Right lobe of liver (tissue), 4 donors: ENCODE measurements around the gene DCAF10.

Experiments used
- POLR2A ChIP-seq: fragments of 450-650 bp; IDR thresholded peaks from one replicate; pipeline ENCODE4 v1.6.1; 2017; ENCODE audit warnings: antibody characterized with exemption, mild to moderate bottlenecking
- TF ChIP-seq, protein P1 (sequence below), 4 donors: fragments of 200-600 bp in 3 of 4; fragments of 450-650 bp in 1 of 4; IDR thresholded peaks; one replicate each; pipeline versions ENCODE4 v1.5.1 to v1.8.0; 2016 to 2022; ENCODE audit warnings: antibody characterized with exemption in 4 of 4, mild to moderate bottlenecking in 2 of 4
- donor health status: DM: no; HTN: no; CAD: no.
- donor health status: DM: no; HTN: no; CAD: no.
- donor health status: DM: no; HTN: yes; CAD: no.

DNA sequence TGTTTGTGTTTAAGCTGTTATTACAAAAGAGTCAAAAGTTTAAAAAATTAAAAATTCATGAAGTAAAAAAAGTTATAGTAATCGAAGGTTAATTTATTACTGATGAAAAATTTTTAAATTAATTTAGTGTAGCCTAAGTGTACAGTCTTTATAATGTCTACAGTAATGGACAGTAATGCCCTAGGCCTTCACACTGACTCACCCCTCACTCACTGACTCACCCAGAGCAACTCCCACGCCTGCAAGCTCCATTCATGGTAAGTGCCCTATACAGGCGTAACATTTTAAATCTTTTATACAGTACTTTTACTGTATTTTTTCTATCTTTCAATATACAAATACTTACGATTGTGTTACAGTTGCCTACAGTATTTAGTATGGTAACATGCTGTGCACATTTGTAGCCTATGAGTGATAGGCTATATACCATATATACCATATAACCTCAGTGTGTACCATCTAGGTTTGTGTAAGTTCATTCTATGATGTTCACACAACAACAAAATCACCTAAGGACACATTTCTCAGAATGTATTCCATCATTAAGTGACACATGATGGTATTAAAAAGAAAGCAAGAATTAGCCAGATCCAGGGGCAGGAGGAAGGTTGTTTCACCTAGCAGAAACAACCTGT is 40.1 kb downstream of the DCAF10 start:
- TF ChIP-seq, protein P1, sequence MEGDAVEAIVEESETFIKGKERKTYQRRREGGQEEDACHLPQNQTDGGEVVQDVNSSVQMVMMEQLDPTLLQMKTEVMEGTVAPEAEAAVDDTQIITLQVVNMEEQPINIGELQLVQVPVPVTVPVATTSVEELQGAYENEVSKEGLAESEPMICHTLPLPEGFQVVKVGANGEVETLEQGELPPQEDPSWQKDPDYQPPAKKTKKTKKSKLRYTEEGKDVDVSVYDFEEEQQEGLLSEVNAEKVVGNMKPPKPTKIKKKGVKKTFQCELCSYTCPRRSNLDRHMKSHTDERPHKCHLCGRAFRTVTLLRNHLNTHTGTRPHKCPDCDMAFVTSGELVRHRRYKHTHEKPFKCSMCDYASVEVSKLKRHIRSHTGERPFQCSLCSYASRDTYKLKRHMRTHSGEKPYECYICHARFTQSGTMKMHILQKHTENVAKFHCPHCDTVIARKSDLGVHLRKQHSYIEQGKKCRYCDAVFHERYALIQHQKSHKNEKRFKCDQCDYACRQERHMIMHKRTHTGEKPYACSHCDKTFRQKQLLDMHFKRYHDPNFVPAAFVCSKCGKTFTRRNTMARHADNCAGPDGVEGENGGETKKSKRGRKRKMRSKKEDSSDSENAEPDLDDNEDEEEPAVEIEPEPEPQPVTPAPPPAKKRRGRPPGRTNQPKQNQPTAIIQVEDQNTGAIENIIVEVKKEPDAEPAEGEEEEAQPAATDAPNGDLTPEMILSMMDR (IDR thresholded peaks at IDR 0.05) = no peak
- no peak for TF ChIP-seq POLR2A
